ENCODE measurements around the gene KLHL40.

The KLHL40 gene

DNA sequence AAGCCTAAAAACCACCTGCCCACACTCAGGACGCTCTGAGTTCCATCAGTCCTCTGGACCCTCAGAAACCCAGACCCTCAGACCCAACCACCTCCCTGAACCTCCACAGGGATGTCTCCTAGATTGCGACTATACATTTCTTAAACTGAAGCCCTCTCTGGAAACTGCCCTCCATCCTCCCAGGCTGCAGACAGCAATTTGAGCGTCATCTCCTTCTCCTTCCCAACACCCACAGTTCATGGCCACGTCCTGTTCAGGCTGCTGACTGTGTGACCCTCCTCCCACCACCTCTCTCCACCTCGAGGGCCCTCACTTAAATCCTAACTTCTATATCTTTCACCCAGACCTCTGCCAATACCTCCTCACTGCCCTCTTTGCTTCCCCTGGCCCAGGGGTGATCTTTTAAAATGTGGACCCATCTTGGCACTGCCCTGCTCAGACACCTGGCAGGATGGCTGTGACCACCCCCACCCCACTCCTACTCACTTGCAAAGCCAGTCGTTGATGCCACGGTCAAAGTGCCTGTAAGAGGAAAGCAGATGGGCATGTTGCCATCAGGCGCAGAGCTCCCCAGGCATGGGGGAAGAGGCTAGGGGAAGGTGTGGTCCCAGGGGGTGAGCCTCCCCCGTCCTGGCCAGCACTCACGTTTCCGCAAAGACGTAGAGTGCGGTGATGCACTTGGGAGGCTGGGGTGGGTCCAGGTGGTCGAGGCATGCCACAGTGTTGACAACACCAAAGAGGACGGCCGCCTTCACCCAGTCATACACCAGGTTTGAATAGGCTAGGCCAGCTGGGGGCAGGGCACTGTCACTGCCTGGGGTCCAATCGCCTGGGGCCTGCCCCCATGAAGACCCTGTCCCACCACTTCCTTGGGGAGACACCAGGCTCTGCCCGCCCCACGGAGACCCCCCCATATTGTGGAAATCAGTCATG is 11.3 kb downstream of the KLHL40 start:
- no peak for DNase-seq (ENCODE audit: low read depth)
- no peak for TF ChIP-seq CTCF (IDR thresholded peaks at IDR 0.05; ENCODE audit: control insufficient read depth, extremely low read depth, insufficient read depth)
- H3K4me3 ChIP-seq (ENCODE audit: low read depth, low read length): no peak overlapping the region

DNA sequence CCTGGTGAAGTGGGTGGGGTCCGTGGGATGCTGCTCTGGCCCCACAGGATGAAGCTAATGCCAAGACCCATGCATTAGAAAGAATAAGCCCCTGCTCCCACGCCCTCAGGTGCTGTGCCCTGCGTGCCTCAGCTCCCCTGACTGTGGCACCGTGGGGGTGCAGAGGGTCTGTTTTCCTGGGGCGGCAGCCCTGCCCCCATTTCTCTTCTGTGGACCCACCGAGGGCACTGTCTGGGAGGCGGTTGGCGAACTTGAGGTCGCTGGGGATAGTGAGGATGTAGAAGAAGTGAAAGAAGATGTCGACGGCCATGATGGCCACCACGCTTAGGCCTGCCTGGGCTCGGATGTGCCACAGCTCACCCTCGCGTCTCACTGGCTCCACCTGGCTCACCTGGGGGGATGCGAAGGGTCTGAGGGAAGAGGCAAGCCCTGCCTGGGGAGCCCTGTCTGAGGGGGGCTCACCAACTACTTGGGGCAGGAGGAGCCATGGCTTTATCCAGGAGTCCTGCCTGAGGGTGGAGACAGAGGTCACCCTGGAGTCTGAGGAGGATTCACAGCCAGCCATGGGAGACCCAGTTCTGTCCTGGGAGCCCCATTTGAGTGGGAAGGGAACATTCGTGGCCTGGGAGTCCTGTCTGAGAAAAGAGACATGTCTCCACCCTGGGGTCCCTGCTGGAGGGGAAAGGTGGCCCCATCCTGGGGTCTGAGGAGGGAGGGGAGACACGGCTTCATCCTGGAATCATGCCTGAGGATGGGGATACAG is 12.1 kb downstream of the KLHL40 start:
- no peak for DNase-seq (ENCODE audit: low read depth)
- no peak for TF ChIP-seq CTCF (IDR thresholded peaks at IDR 0.05; ENCODE audit: control insufficient read depth, extremely low read depth, insufficient read depth)
- no peak overlapping the region for H3K4me3 ChIP-seq (ENCODE audit: low read depth, low read length)

- DNase-seq (ENCODE audit: low read depth): no peak
- TF ChIP-seq CTCF (IDR thresholded peaks at IDR 0.05; ENCODE audit: control insufficient read depth, extremely low read depth, insufficient read depth): no peak
- H3K4me3 ChIP-seq (ENCODE audit: low read depth, low read length): no peak overlapping the region
Observed at GRCh38 chr3:42698216-42698910, 13.0 kb downstream of the KLHL40 start.

DNA sequence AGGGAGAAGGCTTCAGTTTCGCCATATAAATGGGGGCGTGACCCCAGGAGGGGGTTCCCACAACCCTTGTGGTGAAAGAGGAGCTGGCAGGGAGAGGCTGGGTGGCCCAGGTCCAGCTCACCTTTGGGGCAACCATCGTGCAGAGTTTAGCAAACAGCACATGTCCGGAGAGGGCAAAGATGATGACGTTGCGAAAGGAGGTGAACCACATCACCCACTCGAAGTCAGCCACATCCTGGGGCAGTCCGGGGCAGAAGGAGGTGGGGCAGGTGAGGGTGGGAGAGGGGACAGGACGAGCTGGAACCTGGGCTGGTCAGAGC is 13.5 kb downstream of the KLHL40 start:
- no peak overlapping the region for H3K4me3 ChIP-seq (ENCODE audit: low read depth, low read length)
- TF ChIP-seq CTCF (IDR thresholded peaks at IDR 0.05; ENCODE audit: control insufficient read depth, extremely low read depth, insufficient read depth): no peak
- no peak for DNase-seq (ENCODE audit: low read depth)

DNA sequence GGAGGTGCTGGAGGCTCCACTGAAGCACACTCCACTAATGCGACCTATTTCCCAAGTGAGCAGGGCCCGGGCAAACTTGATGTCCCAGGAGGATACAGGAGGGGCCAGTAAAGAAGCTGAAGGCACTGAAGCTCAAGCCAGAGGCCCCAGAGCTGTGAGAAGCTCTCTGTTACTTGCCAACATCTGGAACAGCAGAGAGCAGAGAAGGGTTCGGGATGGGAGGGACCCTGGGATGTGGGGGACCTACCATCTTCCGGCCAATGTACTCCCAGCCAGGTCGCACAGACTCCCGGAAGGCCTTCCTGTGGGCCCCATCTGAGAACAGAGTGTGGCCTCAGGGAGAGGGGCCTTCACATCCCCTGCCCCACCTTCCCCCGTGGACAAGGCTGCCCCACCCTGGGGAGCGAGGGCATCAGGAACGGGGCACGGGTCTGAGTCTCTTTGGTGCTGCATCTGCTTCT is 14.2 kb downstream of the KLHL40 start:
- no peak for TF ChIP-seq CTCF (IDR thresholded peaks at IDR 0.05; ENCODE audit: control insufficient read depth, extremely low read depth, insufficient read depth)
- H3K4me3 ChIP-seq (ENCODE audit: low read depth, low read length): no peak overlapping the region
- DNase-seq (ENCODE audit: low read depth): no peak

DNA sequence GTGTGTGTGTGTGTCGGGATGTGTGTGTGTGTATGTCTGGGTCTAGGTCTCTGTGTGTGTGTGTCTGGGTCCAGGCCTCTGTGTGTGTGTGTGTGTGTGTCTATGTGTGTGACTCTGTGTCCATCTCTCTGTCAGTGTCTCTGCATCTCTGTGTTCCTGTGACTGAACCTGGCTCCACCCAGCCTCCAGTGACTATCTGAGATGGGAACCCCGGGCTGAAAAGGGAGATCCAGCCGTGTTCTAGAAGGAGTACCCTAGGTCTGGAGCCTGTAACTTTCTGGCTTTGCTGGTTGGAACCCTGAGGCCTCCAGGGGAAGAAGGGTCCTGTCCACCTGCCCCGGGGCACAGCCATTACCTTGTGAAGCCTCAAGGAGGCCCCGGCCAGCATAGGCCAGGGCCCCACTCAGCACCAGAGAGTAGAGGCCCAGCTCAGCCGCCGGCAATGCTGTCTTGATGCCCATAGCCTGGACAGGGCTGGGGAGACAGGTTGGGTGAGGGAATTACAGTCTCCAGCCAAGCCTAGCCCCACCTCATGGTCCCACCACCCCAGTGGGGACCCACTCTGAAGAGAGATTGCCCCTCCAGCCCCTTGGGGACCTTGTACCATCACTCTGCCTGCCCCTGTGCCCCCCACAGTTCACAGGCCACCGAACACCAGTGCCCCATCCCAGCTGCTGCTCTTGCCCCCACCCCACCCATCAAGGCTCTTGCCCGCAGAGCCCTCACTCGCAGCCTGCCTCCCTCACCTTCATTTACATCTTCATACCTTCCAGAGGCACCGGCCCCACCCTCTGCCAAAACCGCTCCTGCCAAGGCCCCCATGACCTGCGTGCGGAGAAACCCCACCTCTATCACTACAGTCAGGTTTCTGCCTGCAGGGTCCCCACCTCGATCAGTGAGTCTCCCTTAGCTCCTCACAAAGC is 15.3 kb downstream of the KLHL40 start:
- no peak overlapping the region for H3K4me3 ChIP-seq (ENCODE audit: low read depth, low read length)
- no peak for DNase-seq (ENCODE audit: low read depth)
- no peak for TF ChIP-seq CTCF (IDR thresholded peaks at IDR 0.05; ENCODE audit: control insufficient read depth, extremely low read depth, insufficient read depth)
